ENCODE results near the gene RAB3B. TPM values are rescaled to one million over a fixed set of nuclear protein-coding genes. Genes with fewer than 3 reads are reported as not detected.
"Not testable (repeated sequence)": the region's sequence is repeated elsewhere in the genome, so short reads cannot be mapped to it uniquely, and the experiment has no call there.

The RAB3B gene
- total RNA-seq, 1 donor from 2014 or later, result not detected

DNA sequence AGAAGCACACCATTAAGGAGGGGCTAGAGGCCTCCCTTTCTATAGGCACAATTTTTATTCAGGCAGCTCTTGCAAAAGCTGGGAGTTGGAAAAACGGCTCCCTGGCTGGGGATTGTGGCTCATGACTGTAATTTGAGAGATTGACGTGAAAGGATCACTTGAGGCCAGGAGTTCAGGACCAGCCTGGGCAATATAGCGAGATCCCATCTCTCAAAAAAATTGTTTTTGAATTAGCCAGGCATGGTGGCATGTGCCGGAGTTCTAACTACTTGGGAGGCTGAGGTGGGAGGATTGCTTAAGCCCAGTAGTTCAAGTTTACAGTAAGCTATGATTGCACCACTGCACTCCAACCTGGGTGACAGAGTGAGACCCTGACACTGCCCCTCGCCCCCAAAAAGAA, 88.0 kb downstream of the RAB3B start:
- H3K36me3 ChIP-seq, result no peaks in the 10 kb centered on the region
- no peak overlapping the region for H3K4me3 ChIP-seq
- intact Hi-C loops (cut with DNase I), result no loop called here
- DNase-seq (ENCODE audit: low spot score in 2 of 2), result no peak
- no peaks in the 10 kb centered on the region for H3K4me1 ChIP-seq
- TF ChIP-seq, protein P1, sequence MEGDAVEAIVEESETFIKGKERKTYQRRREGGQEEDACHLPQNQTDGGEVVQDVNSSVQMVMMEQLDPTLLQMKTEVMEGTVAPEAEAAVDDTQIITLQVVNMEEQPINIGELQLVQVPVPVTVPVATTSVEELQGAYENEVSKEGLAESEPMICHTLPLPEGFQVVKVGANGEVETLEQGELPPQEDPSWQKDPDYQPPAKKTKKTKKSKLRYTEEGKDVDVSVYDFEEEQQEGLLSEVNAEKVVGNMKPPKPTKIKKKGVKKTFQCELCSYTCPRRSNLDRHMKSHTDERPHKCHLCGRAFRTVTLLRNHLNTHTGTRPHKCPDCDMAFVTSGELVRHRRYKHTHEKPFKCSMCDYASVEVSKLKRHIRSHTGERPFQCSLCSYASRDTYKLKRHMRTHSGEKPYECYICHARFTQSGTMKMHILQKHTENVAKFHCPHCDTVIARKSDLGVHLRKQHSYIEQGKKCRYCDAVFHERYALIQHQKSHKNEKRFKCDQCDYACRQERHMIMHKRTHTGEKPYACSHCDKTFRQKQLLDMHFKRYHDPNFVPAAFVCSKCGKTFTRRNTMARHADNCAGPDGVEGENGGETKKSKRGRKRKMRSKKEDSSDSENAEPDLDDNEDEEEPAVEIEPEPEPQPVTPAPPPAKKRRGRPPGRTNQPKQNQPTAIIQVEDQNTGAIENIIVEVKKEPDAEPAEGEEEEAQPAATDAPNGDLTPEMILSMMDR (IDR thresholded peaks at IDR 0.05), result no peak
- no peaks in the 10 kb centered on the region for H3K27me3 ChIP-seq
- H3K27ac ChIP-seq, result no peak overlapping the region
- no peaks in the 10 kb centered on the region for H3K9me3 ChIP-seq

DNA sequence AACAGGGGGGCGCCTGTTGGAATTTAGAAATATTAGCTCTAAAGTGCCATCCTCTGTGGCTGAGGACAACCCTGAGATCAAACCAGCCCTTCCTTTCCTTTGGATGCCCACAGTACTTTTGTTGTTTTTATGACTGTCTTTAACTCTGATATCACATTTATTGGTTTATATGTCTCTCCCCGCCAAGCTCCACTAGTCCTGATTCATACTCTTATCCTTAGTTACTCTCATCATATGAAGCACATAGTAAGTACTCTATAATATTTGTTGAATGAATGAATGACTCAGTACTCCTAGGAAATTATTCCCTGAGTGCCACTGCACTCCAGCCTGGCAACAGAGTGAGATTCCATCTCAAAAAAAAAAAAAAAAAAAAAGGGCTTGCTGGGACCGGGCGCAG, 89.3 kb downstream of the RAB3B start:
- intact Hi-C loops (cut with DNase I), result no loop called here
- H3K9me3 ChIP-seq, result no peaks in the 10 kb centered on the region
- H3K27me3 ChIP-seq, result no peaks in the 10 kb centered on the region
- no peaks in the 10 kb centered on the region for H3K36me3 ChIP-seq
- no peak overlapping the region for H3K4me3 ChIP-seq
- no peaks in the 10 kb centered on the region for H3K4me1 ChIP-seq
- H3K27ac ChIP-seq, result no peak overlapping the region
- DNase-seq (ENCODE audit: low spot score in 2 of 2), result no peak
- TF ChIP-seq, protein P1 (IDR thresholded peaks at IDR 0.05), result no peak

DNA sequence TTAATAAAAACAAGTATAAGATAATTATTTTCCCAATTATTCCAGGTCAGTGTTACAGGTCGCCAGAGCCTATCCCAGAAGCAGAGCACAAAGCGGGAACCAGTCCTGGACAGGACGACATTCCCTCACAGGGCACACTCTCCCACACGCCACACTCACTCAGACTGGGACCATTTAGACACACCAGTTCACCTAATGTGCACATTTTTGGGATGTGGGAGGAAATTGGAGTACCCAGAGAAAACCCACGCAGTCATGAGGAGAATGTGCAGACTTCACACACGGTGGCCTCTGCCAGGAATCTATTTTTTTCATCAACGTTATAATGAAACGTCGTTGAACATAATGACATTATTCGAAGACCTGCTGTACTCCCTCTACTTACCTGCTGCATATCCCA, 91.5 kb downstream of the RAB3B start:
- TF ChIP-seq, protein P1 (IDR thresholded peaks at IDR 0.05), result no peak
- H3K4me1 ChIP-seq, result no peaks in the 10 kb centered on the region
- no peaks in the 10 kb centered on the region for H3K9me3 ChIP-seq
- no peaks in the 10 kb centered on the region for H3K27me3 ChIP-seq
- intact Hi-C loops (cut with DNase I), result no loop called here
- DNase-seq (ENCODE audit: low spot score in 2 of 2), result no peak
- H3K27ac ChIP-seq, result no peak overlapping the region
- H3K36me3 ChIP-seq, result no peaks in the 10 kb centered on the region
- H3K4me3 ChIP-seq, result no peak overlapping the region

DNA sequence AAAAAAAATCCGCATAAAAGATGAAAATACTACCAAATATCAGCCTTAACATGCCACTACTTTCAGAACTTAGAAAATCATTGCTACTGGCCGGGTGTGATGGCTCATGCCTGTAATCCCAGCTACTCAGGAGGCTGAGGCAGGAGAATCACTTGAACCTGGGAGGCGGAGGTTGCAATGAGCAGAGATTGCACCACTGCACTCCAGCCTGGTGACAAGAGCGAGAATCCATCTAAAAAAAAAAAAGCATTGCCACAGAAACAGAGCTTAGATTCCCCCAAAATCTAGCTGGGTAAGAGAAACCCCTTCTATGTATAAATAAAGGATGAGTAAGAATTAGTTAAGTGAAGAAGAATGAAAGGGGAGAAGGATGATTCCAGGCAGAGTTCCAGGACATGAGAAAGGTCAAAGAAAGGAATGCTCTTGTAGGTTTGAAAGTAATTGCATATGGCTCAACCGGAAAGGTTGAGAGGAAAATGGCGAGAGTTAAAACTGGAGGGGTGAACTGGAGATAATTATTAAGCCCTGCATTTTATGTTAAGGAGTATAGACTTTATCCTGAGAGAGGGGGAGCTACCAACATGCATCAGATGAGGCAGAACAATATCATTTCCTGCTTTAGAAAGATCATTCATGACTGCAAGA, 92.3 kb downstream of the RAB3B start:
- Histone ChIP-seq H3K27me3 (no peaks in the 10 kb centered on the region), H3K36me3 (no peaks in the 10 kb centered on the region), H3K4me3 (no peak overlapping the region), H3K27ac (no peak overlapping the region), H3K9me3 (no peaks in the 10 kb centered on the region), H3K4me1 (no peaks in the 10 kb centered on the region)
- TF ChIP-seq, protein P1 (IDR thresholded peaks at IDR 0.05), result no peak
- DNase-seq (ENCODE audit: low spot score in 2 of 2), result no peak
- intact Hi-C loops (cut with DNase I), result no loop called here

DNA sequence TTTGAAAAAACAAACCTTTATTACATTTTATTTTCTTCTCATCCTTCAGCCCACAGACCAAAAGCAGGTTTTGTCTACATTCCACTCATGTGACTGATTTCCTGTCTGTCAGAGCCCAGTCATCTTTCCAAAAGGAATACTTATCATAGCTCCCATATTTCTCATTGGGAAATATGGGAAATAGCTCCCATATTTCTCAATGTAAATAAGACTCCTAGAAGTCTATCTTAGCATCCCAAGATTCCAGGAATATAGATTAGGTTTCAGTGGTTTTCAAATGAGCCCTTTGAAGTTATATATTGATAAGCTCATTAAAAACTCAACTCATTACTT, 92.8 kb downstream of the RAB3B start:
- H3K9me3 ChIP-seq, result no peaks in the 10 kb centered on the region
- no peak overlapping the region for H3K27ac ChIP-seq
- no peak overlapping the region for H3K4me3 ChIP-seq
- TF ChIP-seq, protein P1 (IDR thresholded peaks at IDR 0.05), result no peak
- H3K4me1 ChIP-seq, result no peaks in the 10 kb centered on the region
- intact Hi-C loops (cut with DNase I), result loop anchor here (2.0 kb wide), 1 partner anchor 105 kb away; no protein-coding TSS in a partner anchor
- H3K27me3 ChIP-seq, result no peaks in the 10 kb centered on the region
- no peaks in the 10 kb centered on the region for H3K36me3 ChIP-seq
- no peak for DNase-seq (ENCODE audit: low spot score in 2 of 2)

DNA sequence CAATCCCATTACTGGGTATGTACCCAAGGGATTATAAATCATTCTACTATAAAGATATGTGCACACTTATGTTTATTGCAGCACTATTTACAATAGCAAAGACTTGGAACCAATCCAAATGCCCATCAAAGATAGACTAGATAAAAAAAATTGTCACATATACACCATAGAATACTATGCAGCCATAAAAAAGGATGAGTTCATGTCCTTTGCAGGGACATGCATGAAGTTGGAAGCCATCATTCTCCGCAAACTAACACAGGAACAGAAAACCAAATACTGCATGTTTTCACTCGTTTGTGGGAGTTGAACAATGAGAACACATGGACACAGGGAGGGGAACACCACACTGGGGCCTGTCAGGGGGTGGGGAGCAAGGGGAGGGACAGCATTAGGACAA, 95.8 kb downstream of the RAB3B start:
- H3K4me1 ChIP-seq; H3K27me3 ChIP-seq; H3K4me3 ChIP-seq; H3K36me3 ChIP-seq; H3K9me3 ChIP-seq; intact Hi-C loops (cut with DNase I); H3K27ac ChIP-seq; DNase-seq (ENCODE audit: low spot score in 2 of 2): not testable (repeated sequence)
